Nephron (organoid): ENCODE measurements around the gene AMPD3.

Experiments
- H3K27ac Mint-ChIP-seq, 3 experiments: 2 replicates each; pipeline ENCODE4 v1.8.0; 2020; ENCODE audit warnings: mixed read lengths in 3 of 3, mild to moderate bottlenecking in 2 of 3, moderate library complexity in 1 of 3
- H3K27me3 Mint-ChIP-seq: 2 replicates; pipeline ENCODE4 v1.8.0; 2021; ENCODE audit warnings: low read depth, mild to moderate bottlenecking, moderate library complexity, mixed read lengths
- H3K36me3 Mint-ChIP-seq: 2 replicates; pipeline ENCODE4 v1.8.0; 2020; ENCODE audit warnings: low read depth, mixed read lengths
- H3K4me1 Mint-ChIP-seq: 2 replicates; pipeline ENCODE4 v1.8.0; 2020; ENCODE audit warnings: mixed read lengths
- H3K4me3 Mint-ChIP-seq, 3 experiments: 2 replicates each; pipeline ENCODE4 v1.8.0; 2020; ENCODE audit warnings: mild to moderate bottlenecking in 3 of 3, mixed read lengths in 3 of 3, moderate library complexity in 2 of 3
- H3K9me3 Mint-ChIP-seq: 2 replicates; pipeline ENCODE4 v1.8.0; 2020; ENCODE audit warnings: mixed read lengths
- CTCF ChIP-seq, 3 experiments: fragments of 200-600 bp; sonication (generic); IDR thresholded peaks; one replicate each; pipeline ENCODE4 v1.5.0; 2021; ENCODE audit warnings: antibody characterized with exemption in 3 of 3; ENCODE audit not compliant: unreplicated experiment in 3 of 3

AMPD3 gene

GRCh38 chr11:10526974-10527918 is 72.2 kb downstream of the AMPD3 start:
- no peak for TF ChIP-seq CTCF (IDR thresholded peaks at IDR 0.05; ENCODE audit: unreplicated experiment in 3 of 3)
- no peak overlapping the region for H3K4me3 Mint-ChIP-seq
- H3K27ac Mint-ChIP-seq, result peak overlapping the region in 2 of 3 experiments; percentile 51 to 62
- H3K9me3 Mint-ChIP-seq, result no peaks in the 10 kb centered on the region
- H3K27me3 Mint-ChIP-seq, result no peaks in the 10 kb centered on the region
- H3K4me1 Mint-ChIP-seq, result peaks cover 14% of the 10 kb centered on the region
- peaks cover 47% of the 10 kb centered on the region for H3K36me3 Mint-ChIP-seq

- Mint-ChIP-seq H3K36me3 (peaks cover 51% of the 10 kb centered on the region), H3K27ac (peak overlapping the region in 2 of 3 experiments; percentile 23 to 60)
- no peak for TF ChIP-seq CTCF (IDR thresholded peaks at IDR 0.05; ENCODE audit: unreplicated experiment in 3 of 3)
These were observed 73.1 kb downstream of the AMPD3 start for GRCh38 chr11:10528121-10528520.

GRCh38 chr11:10529279-10529678 is 74.2 kb downstream of the AMPD3 start:
- Mint-ChIP-seq H3K36me3 (peaks cover 52% of the 10 kb centered on the region), H3K27me3 (no peaks in the 10 kb centered on the region), H3K27ac (no peak overlapping the region), H3K9me3 (no peaks in the 10 kb centered on the region), H3K4me3 (no peak overlapping the region), H3K4me1 (peaks cover 14% of the 10 kb centered on the region)
- no peak for TF ChIP-seq CTCF (IDR thresholded peaks at IDR 0.05; ENCODE audit: unreplicated experiment in 3 of 3)

More at GRCh38 chr11:10528121-10528520, 73.1 kb downstream of the AMPD3 start:
- H3K27me3 Mint-ChIP-seq, result no peaks in the 10 kb centered on the region
- H3K4me1 Mint-ChIP-seq, result peaks cover 14% of the 10 kb centered on the region
- no peaks in the 10 kb centered on the region for H3K9me3 Mint-ChIP-seq
- no peak overlapping the region for H3K4me3 Mint-ChIP-seq

GRCh38 chr11:10532526-10532925 is 77.5 kb downstream of the AMPD3 start:
- no peaks in the 10 kb centered on the region for H3K27me3 Mint-ChIP-seq
- H3K4me1 Mint-ChIP-seq, result peaks cover 2% of the 10 kb centered on the region
- no peaks in the 10 kb centered on the region for H3K9me3 Mint-ChIP-seq
- no peak for TF ChIP-seq CTCF (IDR thresholded peaks at IDR 0.05; ENCODE audit: unreplicated experiment in 3 of 3)
- H3K36me3 Mint-ChIP-seq, result peaks cover 30% of the 10 kb centered on the region
- H3K27ac Mint-ChIP-seq, result no peak overlapping the region
- no peak overlapping the region for H3K4me3 Mint-ChIP-seq

GRCh38 chr11:10533323-10533722 is 78.3 kb downstream of the AMPD3 start:
- Mint-ChIP-seq H3K4me3 (no peak overlapping the region), H3K9me3 (no peaks in the 10 kb centered on the region), H3K27ac (no peak overlapping the region), H3K27me3 (no peaks in the 10 kb centered on the region), H3K36me3 (peaks cover 28% of the 10 kb centered on the region), H3K4me1 (no peaks in the 10 kb centered on the region)
- no peak for TF ChIP-seq CTCF (IDR thresholded peaks at IDR 0.05; ENCODE audit: unreplicated experiment in 3 of 3)

- Mint-ChIP-seq H3K36me3 (peaks cover 20% of the 10 kb centered on the region), H3K4me3 (no peak overlapping the region), H3K27me3 (no peaks in the 10 kb centered on the region), H3K4me1 (no peaks in the 10 kb centered on the region), H3K27ac (no peak overlapping the region), H3K9me3 (no peaks in the 10 kb centered on the region)
- no peak for TF ChIP-seq CTCF (IDR thresholded peaks at IDR 0.05; ENCODE audit: unreplicated experiment in 3 of 3)
These were observed 79.3 kb downstream of the AMPD3 start for GRCh38 chr11:10534316-10534715.
